Activated CD4-positive, alpha-beta T cell treated with anti-CD3 and anti-CD28 coated beads, Interleukin-2, Interleukin-6, amounts not matched to agents 100 ng/mL and 50 ng/mL, durations not matched to agents 16 hours and 8 hours (primary cell): ENCODE data around the gene NAV1.

ENCODE experiments used
- DNase-seq: peaks from one replicate; pipeline ENCODE4 v3.0.0-alpha.2; 2020

The NAV1 gene

GRCh38 chr1:201551877-201552731, 13.2 kb downstream of the NAV1 start:
- no peak for DNase-seq

- DNase-seq = no peak
Measured at GRCh38 chr1:201552941-201553351, 14.0 kb downstream of the NAV1 start.

GRCh38 chr1:201553496-201554189, 14.7 kb downstream of the NAV1 start:
- DNase-seq = no peak

- no peak for DNase-seq
Measured at GRCh38 chr1:201554190-201554600, 15.3 kb downstream of the NAV1 start.

GRCh38 chr1:201554789-201555592, 16.1 kb downstream of the NAV1 start:
- DNase-seq = no peak

GRCh38 chr1:201555593-201555945, 16.6 kb downstream of the NAV1 start:
- no peak for DNase-seq

- DNase-seq = no peak
Measured at GRCh38 chr1:201556841-201557571, 18.1 kb downstream of the NAV1 start.

- no peak for DNase-seq
Measured at GRCh38 chr1:201557572-201557958, 18.6 kb downstream of the NAV1 start.

GRCh38 chr1:201559679-201560162, 20.8 kb downstream of the NAV1 start:
- peak; percentile 79 for DNase-seq

GRCh38 chr1:201560328-201561194, 21.6 kb downstream of the NAV1 start:
- no peak for DNase-seq

GRCh38 chr1:201561195-201561564, 22.3 kb downstream of the NAV1 start:
- no peak for DNase-seq

GRCh38 chr1:201561601-201562000, 22.7 kb downstream of the NAV1 start:
- DNase-seq = no peak

- DNase-seq = no peak
Measured at GRCh38 chr1:201562257-201562656, 23.3 kb downstream of the NAV1 start.

GRCh38 chr1:201562659-201563405, 23.9 kb downstream of the NAV1 start:
- no peak for DNase-seq

GRCh38 chr1:201563406-201563780, 24.5 kb downstream of the NAV1 start:
- DNase-seq = no peak

- DNase-seq = no peak
Measured at GRCh38 chr1:201563941-201564340, 25.0 kb downstream of the NAV1 start.

GRCh38 chr1:201565024-201565730, 26.2 kb downstream of the NAV1 start:
- DNase-seq = no peak

GRCh38 chr1:201565771-201566528, 27.0 kb downstream of the NAV1 start:
- DNase-seq = no peak

GRCh38 chr1:201566529-201566823, 27.5 kb downstream of the NAV1 start:
- no peak for DNase-seq
